Activated CD4-positive, alpha-beta T cell treated with anti-CD3 and anti-CD28 coated beads, Interleukin-2, amount 50 U/mL, for 16 hours (primary cell): ENCODE results near the gene MYO5C.
"Not testable (repeated sequence)": the region's sequence is repeated elsewhere in the genome, so short reads cannot be mapped to it uniquely, and the experiment has no call there.

ENCODE experiments used
- DNase-seq: peaks from one replicate; pipeline ENCODE4 v3.0.0-alpha.2; 2020

The MYO5C gene

DNA sequence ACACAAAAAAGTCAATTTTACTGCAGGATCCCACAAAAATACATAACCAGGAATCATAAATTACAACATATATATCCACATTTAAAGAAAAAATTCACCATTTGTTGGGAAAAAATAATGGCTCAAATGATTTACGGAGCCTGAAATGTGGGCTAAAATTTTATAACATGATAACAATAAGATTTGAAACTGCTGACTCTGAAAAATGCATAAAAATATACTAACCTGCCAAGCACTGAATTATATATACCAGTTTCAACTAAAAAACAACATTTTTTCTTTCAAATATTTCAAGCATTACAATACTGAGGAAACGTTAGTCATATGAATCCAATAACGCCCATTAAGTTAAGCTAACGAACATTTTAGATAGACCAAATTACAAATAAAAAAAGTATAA, 12.2 kb upstream of the MYO5C start:
- DNase-seq, result no peak

DNA sequence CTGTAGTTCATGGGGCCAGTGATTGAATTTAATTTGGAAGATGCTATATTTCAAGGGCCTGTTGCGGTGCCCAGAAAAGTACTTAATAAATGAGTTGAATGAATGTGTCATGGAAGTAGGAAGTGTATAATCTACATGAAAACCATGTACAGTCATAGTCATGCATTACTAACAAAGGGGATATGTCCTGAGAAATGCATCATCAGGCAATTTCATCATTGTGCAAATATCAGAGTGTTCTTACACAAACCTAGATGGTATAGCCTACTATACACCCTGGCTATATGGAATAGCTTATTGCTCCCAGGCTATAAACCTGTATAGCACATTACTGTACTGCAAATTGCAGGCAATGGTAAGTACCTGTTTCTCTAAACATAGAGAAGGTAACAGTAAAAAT, 10.7 kb upstream of the MYO5C start:
- DNase-seq, result no peak

DNA sequence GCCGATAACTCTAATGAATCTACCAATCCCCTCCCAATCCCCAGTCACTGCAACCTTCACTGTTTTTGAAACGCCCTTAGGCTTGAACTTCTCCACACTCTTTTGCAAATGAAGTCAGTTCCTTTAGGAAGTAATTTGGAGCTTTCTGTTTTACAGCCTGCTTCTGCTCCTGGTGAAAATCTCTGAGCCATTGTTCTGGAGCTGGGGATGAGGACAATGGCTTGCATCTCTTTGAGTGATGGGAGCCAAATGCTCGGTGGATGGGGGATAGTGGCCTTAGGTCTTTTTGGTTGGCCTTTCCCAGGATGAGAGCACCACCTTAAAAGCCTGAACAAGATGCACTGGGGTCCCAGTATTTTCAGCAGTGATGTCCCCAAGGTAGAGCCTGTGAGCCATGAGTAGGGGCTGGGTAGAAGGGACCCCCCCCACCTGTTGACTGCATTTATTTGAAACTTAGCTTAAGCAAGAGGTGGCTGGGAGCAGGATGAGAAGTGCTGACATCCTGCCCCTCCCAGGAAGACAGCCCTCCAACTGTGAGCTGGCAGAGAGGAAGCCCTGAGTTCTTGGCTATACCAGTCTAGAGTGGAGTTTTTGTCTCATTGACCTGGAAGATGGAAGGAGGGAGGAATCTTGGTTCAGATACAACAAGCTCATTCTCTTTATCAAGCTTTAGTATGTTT, 7.6 kb upstream of the MYO5C start:
- no peak for DNase-seq

DNA sequence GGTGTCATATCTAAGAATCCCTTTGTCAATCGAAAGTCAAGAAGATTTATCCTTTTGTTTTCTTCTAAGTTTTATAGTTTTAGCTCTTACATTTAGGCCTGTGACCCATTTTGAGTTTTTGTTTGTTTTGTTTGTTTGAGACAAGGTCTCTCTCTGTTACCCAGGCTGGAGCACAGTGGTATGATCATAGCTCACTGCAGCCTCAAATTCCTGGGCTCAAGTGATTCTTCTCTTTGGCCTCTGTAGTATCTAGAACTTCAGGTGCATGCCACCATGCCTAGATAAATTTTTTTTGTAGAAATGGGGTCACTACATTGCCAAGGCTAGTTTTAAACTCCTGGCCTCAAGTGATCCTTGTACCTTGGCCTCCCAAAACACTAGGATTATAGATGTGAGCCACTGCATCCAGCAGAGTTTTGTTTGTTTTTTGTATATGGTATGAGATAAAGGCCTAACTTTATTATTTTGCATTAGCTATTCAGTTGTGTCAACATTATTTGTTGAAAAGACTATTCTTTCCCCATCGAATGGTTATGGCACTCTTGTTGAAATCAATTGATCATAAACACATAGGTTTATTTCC, 5.8 kb upstream of the MYO5C start:
- DNase-seq, result no peak

DNA sequence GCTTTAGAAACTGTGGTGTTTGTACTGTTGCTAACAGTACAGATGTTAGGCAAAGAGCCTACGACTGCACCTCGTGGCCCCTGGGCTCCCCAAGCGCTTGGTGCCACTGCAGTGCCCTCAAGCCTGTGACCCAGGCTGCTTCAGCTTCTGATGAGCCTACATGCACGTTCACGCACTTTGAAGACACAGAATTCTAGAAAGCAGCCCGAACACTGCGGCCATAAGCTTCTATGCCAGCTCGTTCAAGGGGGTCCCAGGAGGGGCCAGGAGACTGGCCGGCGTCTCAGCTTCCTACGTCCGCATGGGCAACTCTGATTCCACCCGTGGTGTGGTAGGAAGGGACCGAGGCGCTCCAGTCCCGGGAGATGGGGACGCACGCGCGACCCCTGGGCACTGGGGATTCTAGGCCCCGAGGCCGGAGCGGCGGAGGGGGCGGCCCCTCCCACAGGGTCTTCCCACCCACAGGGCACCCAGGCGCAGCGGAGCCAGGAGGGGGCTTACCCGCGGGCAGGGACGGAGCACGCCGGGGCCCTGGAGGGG, 653 bp downstream of the MYO5C start:
- DNase-seq, result no peak

DNA sequence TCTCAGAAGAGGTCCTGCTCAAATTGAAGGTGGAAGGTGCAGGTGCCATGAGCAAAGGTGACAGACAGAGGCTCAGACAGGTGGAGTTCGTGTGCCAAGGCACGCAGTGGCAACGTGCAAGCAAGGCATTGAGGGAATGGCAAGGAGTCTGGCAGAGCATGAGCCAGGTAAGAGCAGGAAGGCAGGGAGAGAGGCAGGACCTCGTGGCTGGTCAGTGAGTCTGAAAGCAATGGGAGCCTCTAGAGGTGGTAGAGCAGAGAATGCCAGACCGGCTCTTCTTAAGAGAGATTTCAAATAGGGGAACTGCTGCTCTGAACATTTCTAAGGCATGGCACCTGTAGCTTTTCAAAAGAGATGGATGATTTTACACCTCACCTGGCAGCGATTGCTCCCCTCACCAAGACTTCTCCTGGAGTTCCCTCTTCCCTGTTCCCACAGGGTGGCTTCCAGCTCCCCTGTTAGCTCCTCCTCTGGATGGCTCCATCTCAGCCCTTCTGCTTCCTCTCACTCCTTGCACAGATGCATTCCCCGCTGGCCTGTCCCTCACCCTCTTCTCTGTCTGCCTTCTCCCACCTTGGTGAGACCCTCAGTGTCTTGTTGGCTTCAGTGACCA, 2.7 kb downstream of the MYO5C start:
- DNase-seq, result no peak

DNA sequence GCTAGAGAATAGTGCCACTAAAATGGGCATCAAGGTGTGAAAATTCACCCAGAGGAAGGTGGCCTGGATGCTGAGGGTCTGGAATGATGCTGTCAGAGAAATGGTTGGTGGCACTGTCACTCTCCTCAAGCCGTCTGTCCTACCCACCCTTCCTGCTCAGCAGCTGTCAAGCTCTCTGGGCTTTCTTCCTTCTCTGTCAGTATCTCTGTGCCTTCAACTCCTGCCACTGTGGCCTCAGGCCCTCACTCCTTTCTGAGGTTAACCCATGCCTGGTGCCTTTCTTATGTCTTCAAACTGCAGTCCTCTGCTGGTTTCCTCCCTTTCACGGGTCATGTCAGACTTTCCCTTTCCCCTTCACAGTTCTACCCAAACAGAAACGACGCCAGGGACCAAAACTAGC, 4.4 kb downstream of the MYO5C start:
- DNase-seq, result no peak

DNA sequence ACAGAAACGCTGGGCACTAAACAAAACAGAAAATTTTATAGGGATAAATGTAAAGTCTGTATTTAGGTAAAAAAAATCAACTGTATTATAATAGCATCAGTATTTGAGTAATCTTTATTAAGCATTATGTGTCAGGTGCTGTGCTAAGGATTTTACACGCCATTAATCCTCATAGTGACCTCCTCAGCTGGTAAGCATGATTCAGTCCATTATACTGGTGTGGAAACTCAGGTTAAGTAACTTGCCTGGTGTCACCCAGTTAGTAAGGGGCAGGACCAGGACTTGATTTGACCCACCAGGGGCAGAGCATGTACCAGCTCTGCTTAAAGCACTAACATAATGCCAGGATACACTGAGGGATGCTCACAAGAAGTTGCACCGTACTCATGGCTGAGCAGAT, 4.8 kb downstream of the MYO5C start:
- DNase-seq, result no peak

DNA sequence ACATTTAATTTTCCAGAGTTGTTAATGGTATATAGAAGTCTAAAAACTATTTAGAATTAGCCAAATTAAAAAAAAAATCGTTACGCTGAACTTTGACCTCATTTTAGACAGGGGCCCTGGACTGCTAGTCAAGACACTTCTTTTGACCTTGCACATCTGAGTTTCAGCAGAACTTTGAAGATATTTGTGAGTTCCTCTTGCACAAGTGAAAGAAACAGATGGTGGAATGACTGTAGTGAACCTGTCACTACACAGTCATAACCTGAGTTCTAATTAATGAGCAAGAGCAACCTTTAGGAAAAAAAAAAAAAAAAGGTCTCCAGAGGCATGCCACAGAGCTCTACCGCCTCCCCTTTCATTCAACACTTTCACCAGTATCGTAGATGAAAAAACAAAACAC, 5.3 kb downstream of the MYO5C start:
- peak; percentile 32 for DNase-seq

DNA sequence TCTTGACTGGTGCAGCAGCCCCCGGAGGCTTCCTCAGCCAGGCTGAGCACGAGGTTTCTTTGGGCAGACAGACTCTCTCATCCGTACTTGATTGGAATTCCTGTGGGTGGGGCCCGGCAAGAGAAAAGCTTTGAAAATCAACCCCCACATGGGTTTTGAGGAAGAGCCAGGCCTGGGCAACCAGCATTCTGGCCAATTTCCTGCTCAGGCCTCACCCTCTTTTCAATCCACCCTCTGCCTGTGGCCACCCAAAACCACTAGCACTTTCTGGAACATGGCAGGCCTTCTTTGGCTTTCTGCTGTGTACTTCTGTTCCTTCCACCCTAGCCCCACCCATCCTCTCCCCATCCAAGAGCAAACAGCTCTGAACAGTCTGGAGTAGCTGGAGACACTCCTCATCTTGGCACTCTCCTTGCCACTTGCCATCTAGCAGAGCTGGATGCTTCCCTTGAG, 5.9 kb downstream of the MYO5C start:
- no peak for DNase-seq

DNA sequence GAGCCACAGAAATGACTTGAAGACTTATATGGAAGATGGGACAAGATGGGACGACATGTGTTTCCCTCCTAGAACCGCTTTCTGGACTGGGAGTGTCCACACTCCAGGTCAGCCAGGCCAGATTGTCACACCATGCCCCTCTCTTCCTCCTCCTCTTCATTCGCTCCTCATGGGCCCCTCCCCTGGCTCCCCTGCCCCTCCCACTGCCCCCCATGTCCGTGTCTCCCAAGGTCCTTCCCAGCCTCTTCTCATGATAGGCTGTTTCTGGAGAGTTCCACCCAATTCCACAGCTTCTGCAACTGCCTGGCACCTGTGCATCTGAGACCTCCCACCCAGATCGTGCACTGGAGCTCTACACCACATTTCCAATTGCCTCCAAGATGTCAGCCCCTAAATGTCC, 6.6 kb downstream of the MYO5C start:
- DNase-seq, result no peak

DNA sequence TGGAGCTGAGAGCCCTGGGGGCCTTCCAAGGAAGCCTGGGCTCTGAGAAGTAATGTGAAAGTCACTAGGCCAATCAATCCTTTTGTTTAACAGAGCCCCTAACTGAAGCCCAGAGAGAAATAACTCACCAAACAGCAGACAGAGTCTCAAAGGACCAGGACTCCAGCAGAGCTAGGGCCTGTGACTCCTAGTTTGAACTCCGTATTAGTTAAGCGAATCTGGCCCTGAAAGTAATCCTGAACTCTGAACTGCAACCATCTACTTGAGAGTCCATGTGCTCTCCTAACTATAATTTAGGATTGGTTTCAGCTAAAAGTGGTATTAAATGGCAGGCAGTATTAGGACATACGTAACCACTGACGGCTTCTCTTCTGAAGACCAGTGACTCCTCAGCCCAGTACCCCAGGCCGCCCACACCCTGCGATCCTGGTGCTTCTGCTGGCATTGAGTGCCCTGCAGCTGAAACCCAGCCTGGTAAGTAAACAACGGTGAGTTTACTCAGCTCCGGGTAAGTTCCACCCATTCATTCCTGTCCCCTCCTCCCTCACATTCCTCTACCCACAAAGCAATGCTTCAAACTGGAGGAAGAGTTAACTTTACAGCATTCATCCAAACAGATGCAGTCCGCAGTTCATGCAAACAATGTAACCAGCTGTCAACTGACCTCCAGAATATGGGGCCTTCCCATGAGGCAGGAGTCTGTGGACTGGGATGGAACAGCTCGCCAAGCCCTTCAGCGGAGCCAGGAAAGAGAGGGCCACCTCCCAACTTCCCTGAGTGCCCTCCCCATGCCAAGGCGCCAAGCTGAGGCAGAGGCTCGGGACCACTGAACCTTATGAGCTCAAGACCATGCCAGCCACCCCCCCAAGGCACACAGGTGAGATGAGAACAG, 7.3 kb downstream of the MYO5C start:
- DNase-seq, result no peak

DNA sequence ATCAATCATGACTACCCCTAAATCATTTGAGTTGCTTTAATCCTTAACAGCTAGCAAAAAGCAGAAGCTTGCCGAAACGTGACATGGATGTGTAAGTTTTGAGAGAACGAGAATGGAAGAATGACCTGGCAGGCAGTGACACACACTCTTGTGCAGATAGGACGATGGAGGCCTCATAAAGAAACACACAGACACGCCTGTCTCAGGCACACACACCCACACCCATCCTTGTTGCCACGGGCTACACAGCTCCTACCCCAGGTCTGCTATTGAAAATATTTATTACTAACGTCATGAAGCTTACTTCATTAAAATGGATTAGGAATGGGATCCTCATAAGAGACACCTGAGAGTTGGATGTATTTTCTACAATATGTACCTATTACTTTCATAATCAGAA, 8.5 kb downstream of the MYO5C start:
- no peak for DNase-seq

DNA sequence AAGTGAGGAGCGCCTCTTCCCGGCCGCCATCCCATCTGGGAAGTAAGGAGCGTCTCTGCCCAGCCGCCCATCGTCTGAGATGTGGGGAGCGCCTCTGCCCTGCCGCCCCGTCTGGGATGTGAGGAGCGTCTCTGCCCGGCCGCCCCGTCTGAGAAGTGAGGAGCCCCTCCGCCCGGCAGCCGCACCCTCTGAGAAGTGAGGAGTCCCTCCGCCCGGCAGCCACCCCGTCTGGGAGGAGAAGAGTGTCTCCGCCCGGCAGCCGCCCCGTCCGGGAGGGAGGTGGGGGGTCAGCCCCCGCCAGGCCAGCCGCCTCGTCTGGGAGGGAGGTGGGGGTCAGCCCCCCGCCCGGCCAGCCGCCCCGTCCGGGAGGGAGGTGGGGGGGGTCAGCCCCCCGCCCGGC, 9.7 kb downstream of the MYO5C start:
- DNase-seq, result not testable (repeated sequence)

DNA sequence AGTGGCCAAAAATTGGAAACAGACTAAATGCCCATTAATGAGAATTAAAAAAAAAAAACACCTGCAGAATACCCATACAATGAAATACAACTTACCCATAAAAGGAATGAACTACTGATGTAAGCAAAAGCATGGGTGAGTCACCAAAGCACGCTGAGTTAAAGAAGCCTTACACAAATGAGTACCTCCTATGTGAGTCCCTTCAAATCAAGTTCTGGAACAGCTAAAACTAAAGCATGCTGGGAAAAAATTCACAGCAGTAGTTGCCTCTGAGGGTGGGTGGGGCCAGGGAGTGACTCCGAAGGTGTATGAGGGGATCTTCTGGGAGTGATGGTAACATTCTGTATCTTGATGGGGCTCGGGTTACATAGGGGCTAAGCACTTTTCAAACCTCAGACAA, 11.4 kb downstream of the MYO5C start:
- DNase-seq, result peak; percentile 39

DNA sequence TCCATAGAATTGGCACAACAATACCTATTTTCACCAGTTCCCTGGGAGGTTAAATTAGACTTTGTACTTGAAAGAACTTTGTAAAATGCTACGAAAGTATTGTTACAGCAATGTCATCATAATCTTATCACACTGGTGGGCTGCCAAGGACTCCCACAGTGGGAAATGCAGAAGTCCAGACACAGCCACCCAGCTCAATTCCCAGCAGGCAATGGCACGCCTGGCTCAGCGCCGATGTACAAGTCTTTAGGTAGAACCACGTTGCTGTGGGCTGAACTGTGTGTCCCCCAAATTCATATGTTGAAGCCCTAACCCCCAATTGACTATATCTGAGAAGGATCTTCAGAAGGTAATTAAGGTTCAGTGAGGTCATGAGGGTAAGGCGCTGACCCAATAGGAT, 12.3 kb downstream of the MYO5C start:
- DNase-seq, result no peak

DNA sequence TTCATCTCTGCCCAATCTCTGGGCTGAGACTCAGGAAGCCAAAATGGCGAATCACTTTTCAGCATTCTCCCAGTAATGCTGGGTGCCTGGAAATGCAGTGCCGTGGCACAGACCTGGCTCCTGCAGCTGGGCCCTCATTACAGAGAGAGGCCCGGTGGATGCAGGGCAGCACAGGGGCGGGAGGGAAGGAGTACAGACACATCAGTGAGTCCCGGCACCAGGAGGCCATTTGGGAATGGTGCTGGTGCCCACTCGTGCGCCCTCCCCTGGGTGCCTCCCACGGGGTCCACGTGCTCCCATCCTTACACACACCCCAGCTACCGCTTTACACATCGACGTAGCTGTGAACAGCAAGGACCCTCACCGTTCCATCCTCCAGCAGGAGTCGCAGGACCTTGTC, 13.2 kb downstream of the MYO5C start:
- DNase-seq, result no peak

DNA sequence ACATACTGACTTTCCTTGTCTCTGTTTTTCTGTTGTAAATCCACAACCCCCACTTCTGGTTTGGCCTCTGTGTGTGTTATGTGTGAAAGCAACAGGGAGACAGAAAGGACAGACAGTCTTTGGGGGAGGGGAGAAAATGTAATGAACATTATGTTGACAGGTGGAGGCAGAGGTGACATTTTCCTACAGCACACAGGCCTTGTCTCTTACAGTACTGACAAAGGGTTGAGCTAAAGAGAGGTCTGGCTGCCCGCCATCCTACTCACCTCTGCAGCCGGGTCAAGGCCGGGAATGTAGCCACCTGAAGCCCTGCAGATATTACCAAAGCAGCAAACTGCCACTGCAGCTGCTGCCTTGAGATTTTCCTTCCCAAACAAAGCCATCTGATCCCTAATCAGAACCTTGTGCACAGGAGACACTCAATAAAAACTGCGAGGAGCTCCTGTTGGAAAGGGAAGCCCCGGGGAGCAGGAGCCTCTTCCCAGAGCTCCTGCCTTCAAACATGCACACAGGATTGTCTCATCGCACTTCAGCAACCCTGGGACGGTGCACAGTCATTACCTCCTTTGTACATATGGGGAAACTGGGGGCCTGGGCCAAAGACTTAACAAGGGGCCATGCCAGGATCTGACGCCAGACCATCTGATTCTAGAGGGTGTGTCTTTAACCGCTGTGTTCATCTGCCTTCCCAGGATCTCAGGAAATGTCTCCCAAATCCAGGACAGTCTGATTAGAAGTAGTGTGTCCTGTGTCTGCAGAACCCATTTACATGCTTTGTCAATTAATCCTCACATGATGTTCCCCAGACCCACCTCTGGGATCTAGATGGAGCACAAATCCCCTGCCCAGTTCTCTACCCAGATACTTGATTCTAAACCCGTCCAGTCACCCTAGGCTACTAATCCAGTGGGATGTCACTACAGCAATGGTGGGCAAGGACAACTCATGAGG, 14.2 kb downstream of the MYO5C start:
- no peak for DNase-seq

DNA sequence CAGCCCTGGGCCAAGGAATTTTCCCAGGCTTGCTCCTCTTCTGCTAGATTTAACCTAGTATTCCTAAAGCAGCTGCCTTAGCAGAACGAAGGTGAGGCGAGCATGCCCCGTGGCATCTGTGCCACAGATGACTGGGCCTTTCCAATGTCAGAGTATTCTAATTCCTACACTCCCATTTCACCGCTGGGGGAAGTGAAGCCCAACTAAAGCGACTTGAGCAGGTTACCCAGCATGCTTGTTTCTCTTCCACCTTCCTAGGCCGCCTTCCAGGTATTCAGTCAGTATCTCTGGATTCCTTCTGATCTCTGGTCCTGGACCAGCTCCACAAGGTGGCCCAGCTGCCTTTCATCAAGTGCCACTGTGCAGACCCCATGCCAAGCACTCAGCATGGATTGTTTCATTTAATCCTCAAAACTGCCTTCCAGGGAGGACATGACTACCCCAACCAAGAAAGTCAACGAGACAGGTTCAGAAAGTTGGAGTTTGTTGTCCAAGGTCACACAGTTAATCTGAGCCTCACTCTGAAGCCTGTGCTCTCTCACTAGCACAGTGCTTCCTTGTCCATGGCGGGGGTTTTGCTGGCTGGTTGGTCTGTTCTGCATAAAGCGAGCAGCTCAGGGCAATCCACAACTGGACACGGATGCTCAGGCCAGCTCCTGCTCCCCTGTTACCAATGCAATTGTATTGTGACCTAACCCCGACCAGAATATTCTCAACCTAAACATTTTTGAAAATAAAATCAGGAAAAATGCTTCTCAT, 15.1 kb downstream of the MYO5C start:
- DNase-seq, result no peak

DNA sequence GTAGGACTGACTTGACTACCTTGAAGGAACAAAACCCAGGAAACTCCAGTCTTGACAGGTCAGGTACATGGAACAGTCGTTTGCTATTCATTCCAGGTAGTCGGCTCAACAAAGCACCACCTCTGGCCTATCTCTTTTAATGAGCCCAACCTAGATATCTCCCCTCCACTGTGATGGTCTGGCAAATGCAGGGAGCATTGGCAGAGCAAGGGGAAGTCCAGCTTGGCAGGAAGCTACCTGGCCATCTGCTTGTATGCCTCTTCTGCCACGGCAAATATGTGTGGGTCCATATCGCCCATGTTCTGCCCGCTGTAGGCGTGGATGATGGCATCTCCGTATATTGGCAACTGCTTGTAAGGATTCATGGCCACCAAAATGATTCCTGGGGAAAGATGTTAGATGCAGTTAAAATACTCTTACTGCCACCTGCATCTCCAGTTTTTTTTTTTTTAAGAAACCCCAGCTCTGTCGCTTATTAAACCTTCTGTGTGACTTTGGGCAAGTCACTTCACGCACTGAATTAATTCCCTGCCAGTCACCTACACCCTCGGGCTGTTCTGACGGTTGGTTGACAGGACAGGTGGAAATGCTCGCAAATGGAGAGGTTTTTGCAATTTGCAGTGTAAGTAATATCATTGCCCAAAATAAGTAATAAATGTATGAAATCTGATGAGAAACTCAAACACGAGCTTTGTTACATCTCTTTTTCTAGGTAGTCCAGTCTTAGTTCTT, 16.8 kb downstream of the MYO5C start:
- no peak for DNase-seq

DNA sequence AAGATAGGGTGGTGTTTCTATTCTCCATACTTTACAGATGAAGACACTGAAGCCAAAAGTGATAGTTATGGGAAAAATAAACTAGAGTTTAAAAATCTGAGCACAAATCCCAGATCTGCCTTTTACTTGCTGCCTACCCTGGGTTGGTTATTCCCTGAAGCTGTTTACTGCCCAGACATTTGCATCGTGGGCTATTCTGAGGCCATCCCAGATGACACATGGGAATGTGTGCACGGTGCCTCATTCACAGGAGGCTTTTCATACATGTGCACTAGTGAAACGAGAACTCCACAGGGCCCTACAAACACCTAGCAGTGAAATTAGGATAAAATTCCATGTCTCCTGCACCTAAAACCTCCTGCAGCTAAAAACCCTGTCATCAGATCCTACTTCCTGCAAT, 17.5 kb downstream of the MYO5C start:
- DNase-seq, result no peak
